ENCODE measurements around the gene PRCC. TPM values are rescaled to one million over a fixed set of nuclear protein-coding genes. Genes with fewer than 3 reads are reported as not detected.

PRCC gene
- total and polyA plus RNA-seq, 2 of the 8 experiments (the other 6 are each of a cell fraction or from before 2014, with no cell fraction given): 95.2 to 115 TPM

- peak overlapping the region; percentile 94; the same call in 1 of the 2 replicates for H2AK5ac ChIP-seq (ENCODE audit: low read depth, low read length)
- peaks cover 8% of the 10 kb centered on the region for H3K23me2 ChIP-seq (ENCODE audit: low read depth, low read length)
- H3K14ac ChIP-seq (ENCODE audit: insufficient read length): no peak overlapping the region
- H3K56ac ChIP-seq (replicated peaks; ENCODE audit: insufficient read length, low read depth, low read length): no peak overlapping the region
- peak overlapping the region; percentile 72 for H3K27ac ChIP-seq (ENCODE audit: low read depth, low read length)
- no peak overlapping the region for H2BK20ac ChIP-seq (ENCODE audit: low read length)
- peak overlapping the region; percentile 52 to 100 (median 64); a peak in 6 of 8 replicates for H3K4me3 ChIP-seq (ENCODE audit: extremely low read depth in 1 of 4, insufficient read depth in 2 of 4, low read depth in 3 of 4, low read length in 4 of 4)
- no peak overlapping the region for H2AFZ ChIP-seq (ENCODE audit: low read length)
- H3K4me1 ChIP-seq (replicated peaks in 1 of 4; ENCODE audit: control insufficient read depth in 3 of 4, insufficient read depth in 4 of 4, low read length in 3 of 4): peaks cover 32 to 50% (median 34%) of the 10 kb centered on the region in 4 experiments
- no peak overlapping the region for H2BK120ac ChIP-seq (replicated peaks; ENCODE audit: low read depth, low read length)
- H2BK15ac ChIP-seq (ENCODE audit: low read length): peak overlapping the region; percentile 92; the same call in 1 of the 2 replicates
- ChIA-PET POLR2A (ENCODE audit: partially characterized antibody) (interaction anchor here (1.3 to 10.7 kb wide), 4 partner anchors 11 to 39 kb away, joined by 6 to 214 read pairs (median 12); partner anchors contain the start of genes ISG20L2 and METTL25B), CTCF (ENCODE audit: partially characterized antibody) (interaction anchor here (0.7 to 6.6 kb wide), 4 partner anchors 18 to 56 kb away, joined by 3 to 76 read pairs (median 14); partner anchors contain the start of genes ISG20L2 and METTL25B)
- no peak overlapping the region for H3K4ac ChIP-seq (replicated peaks; ENCODE audit: insufficient read length, low read depth, low read length)
- peak overlapping the region; percentile 98; the same call in 1 of the 2 replicates for H2BK12ac ChIP-seq (ENCODE audit: low read depth, low read length)
- DNase-seq (ENCODE audit: low read depth in 1 of 2, low spot score in 2 of 2) (no peak), FAIRE-seq (no peak)
- H2BK5ac ChIP-seq (ENCODE audit: low read depth, low read length): peak overlapping the region; percentile 99
- peak overlapping the region in 3 of 4 experiments; percentile 42 to 98 (median 81); a peak in 5 of 7 replicates for H3K9ac ChIP-seq (replicated peaks in 1 of 4; ENCODE audit: extremely low read depth in 1 of 4, low read depth in 3 of 4, low read length in 3 of 4)
- no peak overlapping the region for H4K8ac ChIP-seq (ENCODE audit: extremely low read depth, insufficient read depth, low read length)
- peaks cover 30 to 59% of the 10 kb centered on the region in 2 experiments for H3K79me2 ChIP-seq (ENCODE audit: control insufficient read depth in 1 of 2, insufficient read depth in 2 of 2, low read length in 2 of 2)
- H3K27me3 ChIP-seq (replicated peaks in 1 of 4; ENCODE audit: control insufficient read depth in 3 of 4, extremely low read depth in 1 of 4, insufficient read depth in 3 of 4, low read length in 3 of 4): no peaks in the 10 kb centered on the region
- no peak overlapping the region for H4K5ac ChIP-seq (ENCODE audit: insufficient read length, low read depth, low read length)
- H3K79me1 ChIP-seq (ENCODE audit: low read depth, low read length): peaks cover 15% of the 10 kb centered on the region
- no peak for TF ChIP-seq SRF (IDR thresholded peaks at IDR 0.05; ENCODE audit: low read depth, low read length)
- no peak for TF ChIP-seq CTCF (IDR thresholded peaks at IDR 0.05; ENCODE audit: control extremely low read depth in 1 of 3, insufficient read depth in 1 of 3, low read depth in 1 of 3, low read length in 3 of 3)
- TF ChIP-seq NRF1 (IDR thresholded peaks at IDR 0.05; ENCODE audit: low read depth, low read length): no peak
- TF ChIP-seq MAFK (IDR thresholded peaks at IDR 0.05; ENCODE audit: low read depth, low read length): no peak
- TF ChIP-seq BRCA1 (IDR thresholded peaks at IDR 0.05; ENCODE audit: low read depth, low read length): no peak
- no peak for TF ChIP-seq RBBP5 (IDR thresholded peaks at IDR 0.05; ENCODE audit: borderline replicate concordance, low read depth, low read length)
- no peak for TF ChIP-seq HDAC6 (IDR thresholded peaks at IDR 0.05; ENCODE audit: low read depth, low read length)
- TF ChIP-seq JUN (IDR thresholded peaks at IDR 0.05; ENCODE audit: low read depth, low read length): no peak
- no peak for TF ChIP-seq CHD1 (IDR thresholded peaks at IDR 0.05; ENCODE audit: low read depth, low read length)
- 84% methylated on average over 3 of the region's 3 CpGs; no CpG with 5 or more reads in 1 of the 2 experiments for WGBS, 2 experiments (ENCODE audit: extremely low coverage in 1 of 2, insufficient coverage in 1 of 2, insufficient read length in 1 of 2, insufficient replicate concordance in 2 of 2, low coverage in 1 of 2, low lambda C conversion rate in 2 of 2, missing lambda C conversion rate in 1 of 2)
- H4K91ac ChIP-seq (replicated peaks; ENCODE audit: insufficient read length, low read length): peak overlapping the region; percentile 69
- H3K4me2 ChIP-seq (ENCODE audit: insufficient read depth in 1 of 2, low read depth in 2 of 2, low read length in 2 of 2): peak overlapping the region; percentile 98 to 99; a peak in 3 of 4 replicates
- no peaks in the 10 kb centered on the region for H3K9me3 ChIP-seq (ENCODE audit: insufficient read depth in 2 of 2, low read depth in 1 of 2, low read length in 1 of 2)
- no peak overlapping the region for H3K23ac ChIP-seq (ENCODE audit: insufficient read length)
- peaks cover 0 to 4% of the 10 kb centered on the region in 2 experiments for H4K20me1 ChIP-seq (replicated peaks in 1 of 2; ENCODE audit: control insufficient read depth in 1 of 2, insufficient read depth in 2 of 2, low read length in 2 of 2)
- peak overlapping the region; percentile 99; the same call in 1 of the 2 replicates for H3K18ac ChIP-seq (ENCODE audit: extremely low read depth, low read length)
- peaks cover 13 to 33% (median 14%) of the 10 kb centered on the region in 4 experiments; a peak in 6 of 8 replicates for H3K36me3 ChIP-seq (ENCODE audit: control insufficient read depth in 2 of 4, insufficient read depth in 4 of 4, low read length in 3 of 4)
Measured at GRCh38 chr1:156745881-156746280, 21.5 kb upstream of the PRCC start.
